GM19372 (cell line): ENCODE results near the gene ARGFX.
A peak's percentile ranks its signal among the peaks of the same experiment; 100 is the strongest.
"Not testable (repeated sequence)": the region's sequence is repeated elsewhere in the genome, so short reads cannot be mapped to it uniquely, and the experiment has no call there.

Experiments
- ATAC-seq: cut with Tn5 transposase; IDR thresholded peaks from one replicate; pipeline ENCODE4 v1.9.1; 2021; ENCODE audit warnings: mild to moderate bottlenecking, low read depth, moderate library complexity; ENCODE audit not compliant: unreplicated experiment

Gene ARGFX

DNA sequence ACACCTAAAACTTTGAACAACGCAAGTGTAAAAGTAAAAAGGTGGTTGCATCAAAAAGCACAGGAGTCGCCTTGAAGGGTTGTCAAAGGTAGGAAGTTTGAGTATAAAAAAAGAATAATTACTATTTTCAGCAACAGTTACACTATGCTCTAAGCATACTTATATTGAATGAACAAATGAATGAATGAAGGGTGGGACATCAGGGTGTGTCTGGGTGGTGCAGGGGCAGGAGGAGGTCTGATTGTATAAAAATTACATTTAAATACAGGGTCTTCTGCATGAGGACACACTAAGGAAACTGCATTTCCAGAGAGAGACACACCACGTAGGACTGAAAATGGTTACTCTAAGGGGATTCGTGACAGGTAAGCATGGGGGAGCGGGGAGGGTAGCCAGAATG lies at the start of gene ARGFX:
Gene ARGFX, plus strand, starts transcription at position 301 of the 400 bp plus-strand sequence. CDS start 2,765 bp downstream, outside the sequence.
- no peak for ATAC-seq

DNA sequence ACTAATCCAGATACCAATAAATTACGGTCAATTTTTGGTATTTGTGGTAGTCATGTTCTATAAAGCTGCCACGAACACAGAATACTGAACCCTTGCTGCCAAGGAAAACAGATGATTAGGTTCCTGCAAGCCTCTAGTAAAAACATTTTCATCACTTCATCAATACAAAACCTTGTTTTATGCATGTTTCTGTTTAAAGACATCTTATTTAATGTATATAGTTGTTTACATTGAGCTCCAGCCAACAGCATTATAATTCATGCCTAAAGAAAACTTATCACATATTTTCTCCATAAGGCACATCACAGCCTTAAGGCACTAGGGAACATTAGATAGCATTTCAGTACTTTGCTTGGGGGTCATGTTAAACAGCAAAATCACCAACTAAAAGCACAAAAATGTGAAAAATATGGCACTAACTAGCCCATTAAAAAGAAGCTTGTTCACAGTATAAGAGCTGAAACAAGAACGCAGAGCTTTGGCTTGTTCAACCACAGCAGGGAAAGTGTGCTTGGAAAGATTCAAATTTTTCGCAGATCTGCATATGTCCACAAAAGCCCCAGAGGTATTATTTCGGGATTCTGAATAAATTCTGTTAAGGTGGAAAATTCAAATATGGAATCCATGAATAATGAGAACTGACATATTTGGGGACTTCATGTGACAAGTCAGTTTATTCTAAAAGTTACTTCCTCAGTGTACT lies 49.6 kb upstream of the ARGFX start:
- no peak for ATAC-seq

GRCh38 chr3:121520510-121520909 lies 47.2 kb upstream of the ARGFX start:
- no peak for ATAC-seq

DNA sequence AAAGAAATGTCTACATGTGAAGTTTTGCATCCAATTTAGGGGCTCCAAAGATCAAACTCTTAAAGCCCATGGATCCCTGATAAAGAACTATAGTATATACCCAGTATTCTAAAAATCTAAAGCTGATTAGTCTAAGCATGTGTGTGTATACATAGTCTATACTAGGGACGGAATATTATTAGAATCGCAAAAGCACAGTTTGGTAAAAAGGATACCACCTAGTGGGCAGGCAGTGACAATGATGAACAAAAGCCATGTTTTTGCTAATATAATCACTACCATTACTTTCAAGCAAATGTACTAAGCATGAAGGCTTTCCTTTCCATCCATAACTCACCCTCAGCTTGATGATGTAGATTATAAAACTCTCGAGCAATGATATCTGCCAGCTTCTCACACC lies 38.4 kb upstream of the ARGFX start:
- ATAC-seq, result no peak

DNA sequence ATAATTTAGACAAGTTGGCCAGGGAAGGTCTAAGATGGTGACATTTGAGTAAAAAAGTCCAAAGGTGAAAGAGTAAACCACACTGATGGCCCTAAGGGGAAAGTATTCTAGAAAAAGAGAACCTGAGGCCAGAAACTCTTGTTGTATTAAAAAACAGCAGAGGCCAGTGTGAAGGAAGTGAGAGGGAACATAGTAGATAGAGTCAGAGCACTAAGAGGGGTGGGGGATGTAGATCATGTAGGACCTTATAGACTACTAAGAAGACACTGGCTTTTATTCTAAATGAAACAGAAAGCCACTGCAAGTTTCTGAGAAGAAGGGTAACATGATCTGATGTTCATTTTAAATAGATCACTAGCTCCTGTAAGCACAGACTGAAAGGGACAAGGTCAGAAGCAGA lies 36.5 kb upstream of the ARGFX start:
- ATAC-seq, result no peak

DNA sequence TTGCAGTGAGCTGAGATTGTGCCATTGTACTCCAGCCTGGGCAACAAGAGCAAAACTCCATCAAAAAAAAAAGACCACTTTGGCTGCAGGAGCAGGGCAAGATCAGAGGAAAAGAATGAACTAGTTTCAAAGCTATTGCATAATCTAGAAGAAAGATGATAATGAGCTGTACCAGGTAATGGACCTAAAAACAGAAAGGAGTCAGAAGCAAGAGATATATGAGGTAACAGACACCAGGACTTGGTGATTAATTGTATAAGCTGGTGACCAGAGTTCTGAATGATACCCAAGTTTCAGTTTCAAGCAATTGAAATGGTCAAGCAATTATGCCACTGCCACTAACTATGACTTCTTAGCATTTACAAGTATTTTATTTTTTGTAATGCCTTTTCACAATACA lies 24.8 kb upstream of the ARGFX start:
- no peak for ATAC-seq

GRCh38 chr3:121545049-121545573 lies 22.6 kb upstream of the ARGFX start:
- ATAC-seq, result no peak

GRCh38 chr3:121545574-121546455 lies 21.9 kb upstream of the ARGFX start, which contains the start of gene POLQ:
TSS of gene POLQ (minus strand) at chr3:121545988. CDS start at chr3:121545877, 111 bp downstream.
- peak; percentile 79 for ATAC-seq

- ATAC-seq, result no peak
These were observed 15.4 kb upstream of the ARGFX start for GRCh38 chr3:121552379-121552778.

DNA sequence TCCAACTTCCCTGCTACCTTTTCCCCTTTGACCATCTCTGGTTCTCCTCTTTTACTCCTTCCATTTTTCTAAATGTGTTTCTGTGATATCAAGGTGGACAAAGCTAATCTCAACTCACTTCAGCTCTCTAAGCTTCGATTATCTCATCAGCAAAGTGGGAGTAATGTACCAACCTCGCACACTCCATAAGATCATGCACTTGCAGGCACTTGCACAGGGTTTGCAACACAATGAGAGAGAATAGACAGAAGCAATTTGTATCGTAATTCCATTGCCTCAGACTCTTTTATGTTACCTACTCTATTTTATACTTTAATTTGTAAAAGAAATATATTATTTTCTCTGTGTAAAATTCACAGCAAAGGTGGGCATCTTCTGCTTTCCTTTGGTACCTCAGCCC lies 15.0 kb upstream of the ARGFX start:
- ATAC-seq, result no peak

GRCh38 chr3:121557426-121557934 lies 10.3 kb upstream of the ARGFX start:
- no peak for ATAC-seq

DNA sequence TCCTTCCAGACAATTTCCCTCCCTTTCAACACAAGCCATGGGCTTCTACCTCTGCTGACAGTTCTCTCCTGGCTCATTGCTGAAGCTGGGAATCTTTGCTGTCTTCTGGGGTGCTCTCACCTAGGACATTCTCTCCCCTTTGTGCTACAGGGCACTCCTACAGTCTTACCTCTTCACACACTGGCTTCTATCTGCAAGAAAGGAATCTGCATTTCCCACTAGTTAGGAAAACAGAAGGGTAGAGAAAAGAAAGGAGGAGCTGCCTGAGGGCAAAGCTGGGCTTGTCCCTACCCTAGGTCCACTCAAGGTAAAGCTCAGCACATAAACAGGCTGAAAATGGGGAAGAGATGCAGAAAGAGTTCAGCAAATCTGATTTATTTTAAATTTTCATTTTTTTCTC lies 5.6 kb upstream of the ARGFX start:
- no peak for ATAC-seq

DNA sequence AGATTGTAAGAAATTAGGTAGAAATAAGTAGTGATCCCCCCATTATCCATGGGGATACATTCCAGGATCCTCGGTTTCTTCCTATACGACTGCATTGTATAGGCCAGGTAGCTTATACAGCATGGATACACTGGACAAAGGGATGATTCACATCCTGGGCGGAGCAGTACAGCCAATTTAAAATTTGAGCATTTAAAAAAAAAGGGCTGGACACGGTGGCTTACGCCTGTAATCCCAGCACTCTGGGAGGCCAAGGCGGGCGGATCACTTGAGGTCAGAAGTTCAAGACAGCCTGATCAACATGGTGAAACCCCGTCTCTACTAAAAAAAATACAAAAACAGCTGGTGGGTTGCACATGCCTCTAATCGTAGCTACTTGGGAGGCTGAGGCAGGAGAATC lies 976 bp upstream of the ARGFX start:
- ATAC-seq, result no peak

DNA sequence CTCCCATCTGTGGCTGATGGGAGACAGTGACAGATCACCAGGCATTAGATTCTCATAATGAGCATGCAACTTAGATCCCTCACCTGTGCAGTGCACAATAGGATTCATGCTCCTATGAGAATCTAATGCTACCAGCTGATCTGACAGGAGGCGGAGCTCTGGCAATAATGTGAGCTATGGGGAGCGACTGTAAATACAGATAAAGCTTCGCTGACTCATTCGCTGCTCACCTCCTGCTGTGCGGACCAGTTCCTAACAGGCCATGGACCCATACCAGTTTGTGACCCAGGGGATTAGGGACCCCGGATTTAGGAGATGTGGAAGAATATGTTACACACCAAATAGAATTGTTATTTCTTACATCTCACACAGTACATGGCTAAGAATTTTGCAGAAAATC lies 6.7 kb downstream of the ARGFX start:
- ATAC-seq, result no peak

GRCh38 chr3:121581691-121582090 lies 13.9 kb downstream of the ARGFX start:
- no peak for ATAC-seq

DNA sequence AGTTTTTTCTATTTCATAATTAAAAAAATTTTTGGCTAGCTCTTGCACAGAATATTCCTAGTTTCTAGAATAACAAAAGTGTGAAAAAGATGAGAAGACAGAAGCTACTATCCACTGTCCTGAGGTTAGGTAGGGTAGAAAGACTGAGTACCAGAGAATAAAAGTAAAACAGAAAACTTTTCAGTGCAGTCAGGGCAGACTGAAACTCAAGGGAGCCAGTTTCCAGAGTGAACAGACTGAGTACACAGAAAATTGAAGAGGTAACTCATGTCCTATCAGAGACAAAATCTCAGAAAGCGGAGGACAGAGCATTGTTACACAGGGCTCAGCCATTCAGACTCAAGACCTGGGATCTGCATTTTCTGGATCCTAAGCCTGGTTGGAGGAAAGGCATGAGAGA lies 16.7 kb downstream of the ARGFX start:
- no peak for ATAC-seq

GRCh38 chr3:121592856-121593702 lies 25.3 kb downstream of the ARGFX start, which contains the start of gene FBXO40:
TSS of gene FBXO40 (plus strand) at chr3:121593379. CDS start at chr3:121620576, 27,197 bp downstream.
- ATAC-seq, result no peak

DNA sequence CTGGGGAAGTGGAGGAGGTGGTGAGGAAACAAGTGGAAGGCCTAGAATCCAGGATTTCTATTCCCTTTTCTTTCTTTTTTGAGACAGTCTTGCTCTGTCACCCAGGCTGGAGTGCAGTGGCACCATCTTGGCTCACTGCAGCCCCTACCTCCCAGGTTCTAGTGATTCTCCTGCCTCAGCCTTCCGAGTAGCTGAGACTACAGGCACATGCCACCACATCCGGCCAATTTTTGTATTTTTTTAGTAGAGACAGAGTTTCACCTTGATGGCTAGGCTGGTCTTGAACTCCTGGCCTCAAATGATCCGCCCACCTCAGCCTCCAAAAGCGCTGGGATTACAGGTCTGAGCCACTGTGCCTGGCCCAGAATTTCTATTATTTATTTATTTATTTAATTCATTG lies 26.1 kb downstream of the ARGFX start:
- not testable (repeated sequence) for ATAC-seq

- no peak for ATAC-seq
These were observed 27.1 kb downstream of the ARGFX start for GRCh38 chr3:121594850-121595249.

DNA sequence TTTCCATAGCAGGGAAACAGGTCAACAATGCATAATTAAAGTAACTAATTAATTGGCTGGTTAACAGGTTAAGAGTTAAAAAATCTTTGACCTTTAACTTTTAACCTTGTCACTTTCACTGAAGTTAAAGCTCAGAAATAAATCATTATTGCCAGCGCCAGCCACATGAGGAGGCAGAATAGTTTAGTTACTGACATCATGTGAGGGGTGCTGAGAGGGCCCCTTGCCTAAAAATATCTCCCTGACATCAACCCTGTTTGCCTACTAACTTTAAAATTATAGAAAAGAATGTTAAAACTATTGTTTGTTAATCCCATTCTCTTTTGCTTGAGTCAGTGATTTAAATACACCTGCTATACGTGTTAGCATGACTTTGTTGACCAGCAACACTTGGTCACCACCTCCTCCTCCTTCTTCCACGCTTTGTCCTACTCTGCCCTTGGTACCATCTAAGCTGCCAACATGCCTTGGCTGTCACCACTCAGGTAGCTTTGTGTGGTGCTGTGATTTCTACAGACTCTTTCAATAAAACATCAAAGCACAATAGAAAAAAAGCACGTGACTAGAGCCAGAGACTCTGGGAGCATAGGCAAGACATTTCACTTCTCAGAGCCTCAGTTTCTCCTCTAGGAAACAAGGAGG lies 28.1 kb downstream of the ARGFX start:
- no peak for ATAC-seq
